Measurements from ENCODE around the gene AHNAK2.
"Not testable (repeated sequence)": the region's sequence is repeated elsewhere in the genome, so short reads cannot be mapped to it uniquely, and the experiment has no call there.

Gene AHNAK2

GRCh38 chr14:104948736-104949031, 29.5 kb downstream of the AHNAK2 start:
- Mint-ChIP-seq H3K9me3 (no peaks in the 10 kb centered on the region), H3K27ac (no peak overlapping the region), H3K36me3 (ENCODE audit: low read depth) (no peaks in the 10 kb centered on the region), H3K27me3 (ENCODE audit: low read depth, poor library complexity) (peaks cover 5% of the 10 kb centered on the region), H3K4me1 (no peaks in the 10 kb centered on the region), H3K4me3 (no peak overlapping the region)
- no peak for TF ChIP-seq CTCF (IDR thresholded peaks at IDR 0.05)
- no peak for DNase-seq

GRCh38 chr14:104947881-104948735, 30.1 kb downstream of the AHNAK2 start:
- not testable (repeated sequence) for H3K36me3 Mint-ChIP-seq (ENCODE audit: low read depth); H3K27ac Mint-ChIP-seq; DNase-seq; H3K27me3 Mint-ChIP-seq (ENCODE audit: low read depth, poor library complexity); H3K9me3 Mint-ChIP-seq; H3K4me3 Mint-ChIP-seq; H3K4me1 Mint-ChIP-seq

- DNase-seq; H3K9me3 Mint-ChIP-seq; H3K27ac Mint-ChIP-seq; H3K36me3 Mint-ChIP-seq (ENCODE audit: low read depth); H3K4me3 Mint-ChIP-seq; H3K4me1 Mint-ChIP-seq; H3K27me3 Mint-ChIP-seq (ENCODE audit: low read depth, poor library complexity): not testable (repeated sequence)
Measured at GRCh38 chr14:104947201-104947600, 31.0 kb downstream of the AHNAK2 start.

GRCh38 chr14:104945986-104946965, 31.9 kb downstream of the AHNAK2 start:
- H3K4me1 Mint-ChIP-seq = not testable (repeated sequence)

GRCh38 chr14:104945266-104945665, 32.9 kb downstream of the AHNAK2 start:
- H3K4me3 Mint-ChIP-seq; DNase-seq; H3K36me3 Mint-ChIP-seq (ENCODE audit: low read depth); H3K4me1 Mint-ChIP-seq; H3K27ac Mint-ChIP-seq; H3K9me3 Mint-ChIP-seq: not testable (repeated sequence)
- H3K27me3 Mint-ChIP-seq (ENCODE audit: low read depth, poor library complexity) = peaks cover 16% of the 10 kb centered on the region

More at GRCh38 chr14:104945986-104946965, 31.9 kb downstream of the AHNAK2 start:
- H3K27ac Mint-ChIP-seq; DNase-seq; H3K4me3 Mint-ChIP-seq; H3K27me3 Mint-ChIP-seq (ENCODE audit: low read depth, poor library complexity); H3K36me3 Mint-ChIP-seq (ENCODE audit: low read depth); H3K9me3 Mint-ChIP-seq: not testable (repeated sequence)

- H3K4me3 Mint-ChIP-seq = not testable (repeated sequence)
Measured at GRCh38 chr14:104944436-104945205, 33.6 kb downstream of the AHNAK2 start.

GRCh38 chr14:104944016-104944308, 34.2 kb downstream of the AHNAK2 start:
- H3K36me3 Mint-ChIP-seq (ENCODE audit: low read depth); H3K27ac Mint-ChIP-seq; DNase-seq; H3K9me3 Mint-ChIP-seq; H3K4me3 Mint-ChIP-seq; H3K4me1 Mint-ChIP-seq: not testable (repeated sequence)
- peaks cover 29% of the 10 kb centered on the region for H3K27me3 Mint-ChIP-seq (ENCODE audit: low read depth, poor library complexity)

More at GRCh38 chr14:104944436-104945205, 33.6 kb downstream of the AHNAK2 start:
- not testable (repeated sequence) for H3K36me3 Mint-ChIP-seq (ENCODE audit: low read depth); DNase-seq; H3K4me1 Mint-ChIP-seq; H3K27ac Mint-ChIP-seq; H3K9me3 Mint-ChIP-seq
- H3K27me3 Mint-ChIP-seq (ENCODE audit: low read depth, poor library complexity) = peaks cover 23% of the 10 kb centered on the region

GRCh38 chr14:104943216-104944015, 34.8 kb downstream of the AHNAK2 start:
- not testable (repeated sequence) for H3K36me3 Mint-ChIP-seq (ENCODE audit: low read depth); H3K9me3 Mint-ChIP-seq; H3K4me1 Mint-ChIP-seq; H3K27ac Mint-ChIP-seq; DNase-seq; H3K4me3 Mint-ChIP-seq
- peaks cover 35% of the 10 kb centered on the region for H3K27me3 Mint-ChIP-seq (ENCODE audit: low read depth, poor library complexity)

All from nephron progenitor cell (in vitro differentiated cells).